Measurements from ENCODE around the gene ARHGEF7.
A peak's percentile ranks its signal among the peaks of the same experiment; 100 is the strongest.
"Not testable (repeated sequence)": the region's sequence is repeated elsewhere in the genome, so short reads cannot be mapped to it uniquely, and the experiment has no call there.

The ARHGEF7 gene

GRCh38 chr13:111082769-111083168 is 32.3 kb upstream of the ARHGEF7 start:
- H3K4me1 ChIP-seq (ENCODE audit: control insufficient read depth, low read depth, low read length); H3K9ac ChIP-seq (ENCODE audit: low read length); H3K27me3 ChIP-seq (ENCODE audit: insufficient read depth, low read length, poor library complexity); H3K36me3 ChIP-seq (ENCODE audit: control insufficient read depth, insufficient read depth, low read length); H2AK5ac ChIP-seq (ENCODE audit: low read length); H3K4ac ChIP-seq (ENCODE audit: low read depth, low read length); H3K23ac ChIP-seq (ENCODE audit: low read length); H4K8ac ChIP-seq (ENCODE audit: low read depth, low read length); H3K18ac ChIP-seq (ENCODE audit: low read length); H3K4me2 ChIP-seq (ENCODE audit: low read length); H3K4me3 ChIP-seq (ENCODE audit: low read length); H4K5ac ChIP-seq (ENCODE audit: low read length); H2BK15ac ChIP-seq (replicated peaks; ENCODE audit: low read depth); H2BK120ac ChIP-seq (ENCODE audit: low read depth, low read length); H3K56ac ChIP-seq (ENCODE audit: low read length); H3K27ac ChIP-seq (ENCODE audit: low read depth, low read length); H2BK5ac ChIP-seq (ENCODE audit: low read length); H3K79me2 ChIP-seq (ENCODE audit: control insufficient read depth, insufficient read depth, low read length); H3K79me1 ChIP-seq (ENCODE audit: low read length): not testable (repeated sequence)
- DNase-seq: peak; percentile 23
- no CpG with 5 or more reads among the region's 14 CpGs for WGBS (ENCODE audit: extremely low coverage, insufficient coverage, low lambda C conversion rate)

GRCh38 chr13:111083693-111084092 is 31.4 kb upstream of the ARHGEF7 start:
- H2AK5ac ChIP-seq (ENCODE audit: low read length); H3K4me2 ChIP-seq (ENCODE audit: low read length); H3K4me3 ChIP-seq (ENCODE audit: low read length); H3K4me1 ChIP-seq (ENCODE audit: control insufficient read depth, low read depth, low read length); H3K18ac ChIP-seq (ENCODE audit: low read length); H3K79me1 ChIP-seq (ENCODE audit: low read length); H4K8ac ChIP-seq (ENCODE audit: low read depth, low read length); H3K56ac ChIP-seq (ENCODE audit: low read length); H3K23ac ChIP-seq (ENCODE audit: low read length); H3K4ac ChIP-seq (ENCODE audit: low read depth, low read length); H3K27ac ChIP-seq (ENCODE audit: low read depth, low read length); H3K27me3 ChIP-seq (ENCODE audit: insufficient read depth, low read length, poor library complexity); H2BK15ac ChIP-seq (replicated peaks; ENCODE audit: low read depth); DNase-seq; H2BK120ac ChIP-seq (ENCODE audit: low read depth, low read length); H3K9ac ChIP-seq (ENCODE audit: low read length); H3K36me3 ChIP-seq (ENCODE audit: control insufficient read depth, insufficient read depth, low read length); H4K5ac ChIP-seq (ENCODE audit: low read length); H3K79me2 ChIP-seq (ENCODE audit: control insufficient read depth, insufficient read depth, low read length); H2BK5ac ChIP-seq (ENCODE audit: low read length): not testable (repeated sequence)
- WGBS (ENCODE audit: extremely low coverage, insufficient coverage, low lambda C conversion rate): no CpG with 5 or more reads among the region's 25 CpGs

GRCh38 chr13:111090169-111090568 is 24.9 kb upstream of the ARHGEF7 start:
- H3K27me3 ChIP-seq (ENCODE audit: insufficient read depth, low read length, poor library complexity): no peaks in the 10 kb centered on the region
- H3K4me1 ChIP-seq (ENCODE audit: control insufficient read depth, low read depth, low read length): no peaks in the 10 kb centered on the region
- no peak overlapping the region for H3K23ac ChIP-seq (ENCODE audit: low read length)
- H3K79me1 ChIP-seq (ENCODE audit: low read length): no peaks in the 10 kb centered on the region
- no peak overlapping the region for H3K4me2 ChIP-seq (ENCODE audit: low read length)
- H3K18ac ChIP-seq (ENCODE audit: low read length): no peak overlapping the region
- WGBS (ENCODE audit: extremely low coverage, insufficient coverage, low lambda C conversion rate): no CpG with 5 or more reads among the region's 7 CpGs
- H4K5ac ChIP-seq (ENCODE audit: low read length): no peak overlapping the region
- no peak overlapping the region for H2BK5ac ChIP-seq (ENCODE audit: low read length)
- H3K4me3 ChIP-seq (ENCODE audit: low read length): no peak overlapping the region
- no peaks in the 10 kb centered on the region for H3K36me3 ChIP-seq (ENCODE audit: control insufficient read depth, insufficient read depth, low read length)
- H2AK5ac ChIP-seq (ENCODE audit: low read length): no peak overlapping the region
- H4K8ac ChIP-seq (ENCODE audit: low read depth, low read length): no peak overlapping the region
- no peak overlapping the region for H3K4ac ChIP-seq (ENCODE audit: low read depth, low read length)
- H3K9ac ChIP-seq (ENCODE audit: low read length): no peak overlapping the region
- no peak overlapping the region for H3K56ac ChIP-seq (ENCODE audit: low read length)
- H3K27ac ChIP-seq (ENCODE audit: low read depth, low read length): no peak overlapping the region
- no peaks in the 10 kb centered on the region for H3K79me2 ChIP-seq (ENCODE audit: control insufficient read depth, insufficient read depth, low read length)
- no peak for DNase-seq
- no peak overlapping the region for H2BK120ac ChIP-seq (ENCODE audit: low read depth, low read length)
- H2BK15ac ChIP-seq (replicated peaks; ENCODE audit: low read depth): no peak overlapping the region

- Histone ChIP-seq H2BK5ac (ENCODE audit: low read length) (no peak overlapping the region), H4K8ac (ENCODE audit: low read depth, low read length) (no peak overlapping the region), H3K4me3 (ENCODE audit: low read length) (no peak overlapping the region), H3K9ac (ENCODE audit: low read length) (no peak overlapping the region), H3K56ac (ENCODE audit: low read length) (no peak overlapping the region), H3K23ac (ENCODE audit: low read length) (no peak overlapping the region), H2AK5ac (ENCODE audit: low read length) (no peak overlapping the region), H3K79me2 (ENCODE audit: control insufficient read depth, insufficient read depth, low read length) (no peaks in the 10 kb centered on the region), H3K18ac (ENCODE audit: low read length) (no peak overlapping the region), H3K27ac (ENCODE audit: low read depth, low read length) (no peak overlapping the region), H4K5ac (ENCODE audit: low read length) (no peak overlapping the region), H3K4me1 (ENCODE audit: control insufficient read depth, low read depth, low read length) (no peaks in the 10 kb centered on the region), H3K4ac (ENCODE audit: low read depth, low read length) (no peak overlapping the region), H2BK120ac (ENCODE audit: low read depth, low read length) (no peak overlapping the region), H3K4me2 (ENCODE audit: low read length) (no peak overlapping the region), H3K27me3 (ENCODE audit: insufficient read depth, low read length, poor library complexity) (no peaks in the 10 kb centered on the region), H2BK15ac (replicated peaks; ENCODE audit: low read depth) (no peak overlapping the region), H3K36me3 (ENCODE audit: control insufficient read depth, insufficient read depth, low read length) (no peaks in the 10 kb centered on the region), H3K79me1 (ENCODE audit: low read length) (no peaks in the 10 kb centered on the region)
- no peak for DNase-seq
- WGBS (ENCODE audit: extremely low coverage, insufficient coverage, low lambda C conversion rate): no CpG with 5 or more reads among the region's 6 CpGs
Measured at GRCh38 chr13:111092685-111093084, 22.4 kb upstream of the ARHGEF7 start.

GRCh38 chr13:111093136-111093535 is 22.0 kb upstream of the ARHGEF7 start:
- Histone ChIP-seq H2BK5ac (ENCODE audit: low read length) (no peak overlapping the region), H3K4me1 (ENCODE audit: control insufficient read depth, low read depth, low read length) (no peaks in the 10 kb centered on the region), H3K4me2 (ENCODE audit: low read length) (no peak overlapping the region), H4K8ac (ENCODE audit: low read depth, low read length) (no peak overlapping the region), H3K9ac (ENCODE audit: low read length) (no peak overlapping the region), H3K27ac (ENCODE audit: low read depth, low read length) (no peak overlapping the region), H3K36me3 (ENCODE audit: control insufficient read depth, insufficient read depth, low read length) (no peaks in the 10 kb centered on the region), H2BK15ac (replicated peaks; ENCODE audit: low read depth) (no peak overlapping the region), H3K79me2 (ENCODE audit: control insufficient read depth, insufficient read depth, low read length) (no peaks in the 10 kb centered on the region), H3K4ac (ENCODE audit: low read depth, low read length) (no peak overlapping the region), H4K5ac (ENCODE audit: low read length) (no peak overlapping the region), H3K27me3 (ENCODE audit: insufficient read depth, low read length, poor library complexity) (no peaks in the 10 kb centered on the region), H3K18ac (ENCODE audit: low read length) (no peak overlapping the region), H3K4me3 (ENCODE audit: low read length) (no peak overlapping the region), H3K79me1 (ENCODE audit: low read length) (no peaks in the 10 kb centered on the region), H3K23ac (ENCODE audit: low read length) (no peak overlapping the region), H2AK5ac (ENCODE audit: low read length) (no peak overlapping the region), H3K56ac (ENCODE audit: low read length) (no peak overlapping the region), H2BK120ac (ENCODE audit: low read depth, low read length) (no peak overlapping the region)
- no CpG with 5 or more reads among the region's 21 CpGs for WGBS (ENCODE audit: extremely low coverage, insufficient coverage, low lambda C conversion rate)
- no peak for DNase-seq

- H3K23ac ChIP-seq (ENCODE audit: low read length): no peak overlapping the region
- H3K79me1 ChIP-seq (ENCODE audit: low read length): no peaks in the 10 kb centered on the region
- no peak overlapping the region for H2BK5ac ChIP-seq (ENCODE audit: low read length)
- H2AK5ac ChIP-seq (ENCODE audit: low read length): no peak overlapping the region
- WGBS (ENCODE audit: extremely low coverage, insufficient coverage, low lambda C conversion rate): no CpG with 5 or more reads among the region's 9 CpGs
- H3K79me2 ChIP-seq (ENCODE audit: control insufficient read depth, insufficient read depth, low read length): no peaks in the 10 kb centered on the region
- no peak overlapping the region for H3K4ac ChIP-seq (ENCODE audit: low read depth, low read length)
- H2BK15ac ChIP-seq (replicated peaks; ENCODE audit: low read depth): no peak overlapping the region
- H4K5ac ChIP-seq (ENCODE audit: low read length): no peak overlapping the region
- no peak overlapping the region for H3K56ac ChIP-seq (ENCODE audit: low read length)
- H4K8ac ChIP-seq (ENCODE audit: low read depth, low read length): no peak overlapping the region
- no peak overlapping the region for H3K18ac ChIP-seq (ENCODE audit: low read length)
- no peak for DNase-seq
- H3K36me3 ChIP-seq (ENCODE audit: control insufficient read depth, insufficient read depth, low read length): no peaks in the 10 kb centered on the region
- no peak overlapping the region for H3K4me3 ChIP-seq (ENCODE audit: low read length)
- H2BK120ac ChIP-seq (ENCODE audit: low read depth, low read length): no peak overlapping the region
- no peak overlapping the region for H3K9ac ChIP-seq (ENCODE audit: low read length)
- H3K27ac ChIP-seq (ENCODE audit: low read depth, low read length): no peak overlapping the region
- no peaks in the 10 kb centered on the region for H3K27me3 ChIP-seq (ENCODE audit: insufficient read depth, low read length, poor library complexity)
- no peaks in the 10 kb centered on the region for H3K4me1 ChIP-seq (ENCODE audit: control insufficient read depth, low read depth, low read length)
- H3K4me2 ChIP-seq (ENCODE audit: low read length): no peak overlapping the region
Measured at GRCh38 chr13:111093634-111094033, 21.5 kb upstream of the ARHGEF7 start.

All from mesendoderm (in vitro differentiated cells).